ENCODE results near the gene ST6GALNAC4. TPM values are rescaled to one million over a fixed set of nuclear protein-coding genes. Genes with fewer than 3 reads are reported as not detected.

ST6GALNAC4 gene
- total RNA-seq, 1 experiment from 2014 or later: 15.4 TPM

DNA sequence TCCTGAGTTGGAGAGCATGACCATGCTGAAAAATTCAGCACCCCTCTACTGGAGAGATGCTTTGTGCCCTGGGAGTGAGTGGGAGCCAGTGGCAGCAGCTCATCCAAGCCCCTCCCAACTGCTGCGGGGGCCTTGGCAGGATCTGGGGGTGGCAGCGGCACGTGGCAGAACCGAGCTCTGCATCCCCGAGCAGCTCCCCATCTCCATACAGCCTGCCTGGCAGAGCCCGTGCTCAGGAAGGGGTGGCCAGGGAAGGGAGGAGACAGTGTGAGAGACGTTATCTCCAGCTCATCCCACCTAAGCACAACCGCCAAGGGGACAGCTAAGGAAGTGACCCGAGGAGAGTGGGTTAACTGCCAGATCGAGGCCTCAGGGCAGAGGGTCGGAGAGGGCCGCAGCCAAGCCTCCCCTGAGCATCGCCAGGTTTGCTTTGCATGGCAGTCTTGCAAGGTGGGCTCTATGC, 38.0 kb upstream of the ST6GALNAC4 start:
- Mint-ChIP-seq H3K4me1 (peaks cover 11 to 18% of the 10 kb centered on the region in 2 experiments), H3K27ac (no peak overlapping the region), H3K4me3 (no peak overlapping the region; a peak in 1 of 5 replicates), H3K36me3 (ENCODE audit: insufficient read depth in 1 of 3, low read depth in 3 of 3) (peaks cover 6 to 11% (median 6%) of the 10 kb centered on the region in 3 experiments; a peak in 6 of 7 replicates), H3K27me3 (ENCODE audit: low read depth) (no peaks in the 10 kb centered on the region), H3K9me3 (no peaks in the 10 kb centered on the region)
- WGBS (ENCODE audit: extremely low coverage, insufficient read length, low lambda C conversion rate): no CpG with 5 or more reads among the region's 13 CpGs
- no peak overlapping the region for H2BK12ac ChIP-seq (ENCODE audit: insufficient read length, low read depth, low read length)
- no peak overlapping the region for H3K4me2 ChIP-seq (ENCODE audit: insufficient read depth, insufficient read length, low read length)
- H3K23me2 ChIP-seq (ENCODE audit: insufficient read length, low read depth, low read length, poor library complexity, severe bottlenecking): no peaks in the 10 kb centered on the region
- H3K4ac ChIP-seq (ENCODE audit: low read depth, low read length): no peak overlapping the region
- H3K4me1 ChIP-seq (ENCODE audit: insufficient read depth, low read length): peaks cover 3% of the 10 kb centered on the region; the same call in 1 of the 2 replicates
- no peak overlapping the region for H3K14ac ChIP-seq (ENCODE audit: insufficient read depth, low read length)
- no peak overlapping the region for H2BK5ac ChIP-seq (ENCODE audit: insufficient read length, low read length)
- H3K79me1 ChIP-seq (ENCODE audit: insufficient read depth, low read depth, low read length, poor library complexity, severe bottlenecking): peaks cover 3% of the 10 kb centered on the region
- H3K27ac ChIP-seq (ENCODE audit: insufficient read length, low read depth, low read length): no peak overlapping the region
- H4K20me1 ChIP-seq (ENCODE audit: control insufficient read depth, insufficient read depth, insufficient read length): peaks cover 3% of the 10 kb centered on the region
- TF ChIP-seq, protein P1, sequence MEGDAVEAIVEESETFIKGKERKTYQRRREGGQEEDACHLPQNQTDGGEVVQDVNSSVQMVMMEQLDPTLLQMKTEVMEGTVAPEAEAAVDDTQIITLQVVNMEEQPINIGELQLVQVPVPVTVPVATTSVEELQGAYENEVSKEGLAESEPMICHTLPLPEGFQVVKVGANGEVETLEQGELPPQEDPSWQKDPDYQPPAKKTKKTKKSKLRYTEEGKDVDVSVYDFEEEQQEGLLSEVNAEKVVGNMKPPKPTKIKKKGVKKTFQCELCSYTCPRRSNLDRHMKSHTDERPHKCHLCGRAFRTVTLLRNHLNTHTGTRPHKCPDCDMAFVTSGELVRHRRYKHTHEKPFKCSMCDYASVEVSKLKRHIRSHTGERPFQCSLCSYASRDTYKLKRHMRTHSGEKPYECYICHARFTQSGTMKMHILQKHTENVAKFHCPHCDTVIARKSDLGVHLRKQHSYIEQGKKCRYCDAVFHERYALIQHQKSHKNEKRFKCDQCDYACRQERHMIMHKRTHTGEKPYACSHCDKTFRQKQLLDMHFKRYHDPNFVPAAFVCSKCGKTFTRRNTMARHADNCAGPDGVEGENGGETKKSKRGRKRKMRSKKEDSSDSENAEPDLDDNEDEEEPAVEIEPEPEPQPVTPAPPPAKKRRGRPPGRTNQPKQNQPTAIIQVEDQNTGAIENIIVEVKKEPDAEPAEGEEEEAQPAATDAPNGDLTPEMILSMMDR (conservative IDR thresholded peaks at IDR 0.05): no peak
- H3T11ph ChIP-seq (ENCODE audit: low read length): no peak overlapping the region
- H3K23ac ChIP-seq (ENCODE audit: insufficient read length, low read depth, low read length): no peak overlapping the region
- no peak overlapping the region for H3K9ac ChIP-seq (ENCODE audit: extremely low read depth, insufficient read length, low read length)
- H3K18ac ChIP-seq (ENCODE audit: insufficient read length, low read depth, low read length): no peak overlapping the region
- no peak for DNase-seq
- H3K56ac ChIP-seq (ENCODE audit: insufficient read length, low read depth, low read length): no peak overlapping the region
- peaks cover 8% of the 10 kb centered on the region; the same call in 1 of the 2 replicates for H3K79me2 ChIP-seq (ENCODE audit: insufficient read depth, low read length)
- no peak overlapping the region for H2BK15ac ChIP-seq (ENCODE audit: low read depth, low read length)
- no peak overlapping the region for H4K8ac ChIP-seq (replicated peaks; ENCODE audit: insufficient read length, low read depth, low read length)
- H3K27me3 ChIP-seq (ENCODE audit: insufficient read depth, low read length): no peaks in the 10 kb centered on the region
- no peak overlapping the region for H2AFZ ChIP-seq (ENCODE audit: low read length)
- no peak overlapping the region for H2AK5ac ChIP-seq (ENCODE audit: insufficient read length, low read length)
- H4K91ac ChIP-seq (ENCODE audit: insufficient read length, low read depth, low read length): no peak overlapping the region
- no peak overlapping the region for H2BK120ac ChIP-seq (ENCODE audit: low read depth, low read length, poor library complexity, severe bottlenecking)
- H3K9me3 ChIP-seq (ENCODE audit: control insufficient read depth, low read depth, low read length): no peaks in the 10 kb centered on the region
- H2BK20ac ChIP-seq (ENCODE audit: low read depth, low read length, poor library complexity, severe bottlenecking): no peak overlapping the region
- no peak overlapping the region for H4K5ac ChIP-seq (ENCODE audit: insufficient read length, low read depth, low read length)

All from H9 (cell line).